Progenitor cell of endocrine pancreas (in vitro differentiated cells): Measurements from ENCODE around the gene LSM7. TPM values are rescaled to one million over a fixed set of nuclear protein-coding genes. Genes with fewer than 3 reads are reported as not detected.

Experiments used
- DNase-seq: peaks from one replicate; pipeline ENCODE4 v3.0.0; 2021; ENCODE audit warnings: low spot score; ENCODE audit not compliant: unreplicated experiment
- H3K27ac Mint-ChIP-seq: 2 replicates; pipeline ENCODE4 v1.8.0; 2021; ENCODE audit warnings: mild to moderate bottlenecking, moderate library complexity, mixed read lengths
- H3K27me3 Mint-ChIP-seq: 2 replicates; pipeline ENCODE4 v1.8.0; 2021; ENCODE audit warnings: mixed read lengths
- H3K36me3 Mint-ChIP-seq: 2 replicates; pipeline ENCODE4 v1.8.0; 2022; ENCODE audit warnings: mixed read lengths; ENCODE audit not compliant: insufficient read depth
- H3K4me1 Mint-ChIP-seq: 2 replicates; pipeline ENCODE4 v1.8.0; 2021; ENCODE audit warnings: low read depth, mixed read lengths
- H3K4me3 Mint-ChIP-seq: 2 replicates; pipeline ENCODE4 v1.8.0; 2021; ENCODE audit warnings: low read depth, mild to moderate bottlenecking, moderate library complexity, mixed read lengths
- H3K9me3 Mint-ChIP-seq: 2 replicates; pipeline ENCODE4 v1.8.0; 2021; ENCODE audit warnings: low read depth, mixed read lengths
- CTCF ChIP-seq: fragments of 200-600 bp; sonication (generic); IDR thresholded peaks from one replicate; pipeline ENCODE4 v1.5.0; 2021; ENCODE audit warnings: antibody characterized with exemption, mild to moderate bottlenecking; ENCODE audit not compliant: unreplicated experiment
- total RNA-seq: library from RNA; stranded (reverse); gene quantifications from 2 replicates; pipeline ENCODE4 v1.2.1, GENCODE V29; 2021

Gene LSM7
- total RNA-seq, 1 donor from 2014 or later, result 126 TPM

GRCh38 chr19:2274185-2274711 is 54.1 kb downstream of the LSM7 start:
- peaks cover 15% of the 10 kb centered on the region for H3K4me1 Mint-ChIP-seq
- no peak for TF ChIP-seq CTCF
- H3K9me3 Mint-ChIP-seq, result no peaks in the 10 kb centered on the region
- no peak for DNase-seq
- H3K27me3 Mint-ChIP-seq, result no peaks in the 10 kb centered on the region
- H3K36me3 Mint-ChIP-seq, result peaks cover 15% of the 10 kb centered on the region
- no peak overlapping the region for H3K4me3 Mint-ChIP-seq
- peak overlapping the region; percentile 90 for H3K27ac Mint-ChIP-seq

- DNase-seq, result peak; percentile 88
- Mint-ChIP-seq H3K27me3 (no peaks in the 10 kb centered on the region), H3K9me3 (no peaks in the 10 kb centered on the region), H3K36me3 (peaks cover 15% of the 10 kb centered on the region), H3K27ac (peak overlapping the region; percentile 90), H3K4me3 (peak overlapping the region; percentile 62), H3K4me1 (peaks cover 15% of the 10 kb centered on the region)
- peak; percentile 98 for TF ChIP-seq CTCF
Observed at GRCh38 chr19:2273356-2274184, 54.8 kb downstream of the LSM7 start.

Other genes starting within 250 kb of the LSM7 start
- 33.2 and 38.5 TPM in 2 replicates for gene MOB3A, start 232.3 kb downstream of the LSM7 start, total RNA-seq
- 15.9 and 16.5 TPM in 2 replicates for gene IZUMO4, start 231.7 kb downstream of the LSM7 start, total RNA-seq
- gene AP3D1, start 177.0 kb downstream of the LSM7 start, total RNA-seq, result 123 and 131 TPM in 2 replicates
- gene DOT1L, start 164.7 kb downstream of the LSM7 start, total RNA-seq, result 102 and 106 TPM in 2 replicates
- 116 and 119 TPM in 2 replicates for gene PLEKHJ1, start 92.3 kb downstream of the LSM7 start, total RNA-seq
- 152 and 156 TPM in 2 replicates for gene SF3A2, start 91.8 kb downstream of the LSM7 start, total RNA-seq
- 58.4 and 71.3 TPM in 2 replicates for gene AMH, start 79.3 kb downstream of the LSM7 start, total RNA-seq
- 1.00 and 1.6 TPM in 2 replicates for gene JSRP1, start 72.2 kb downstream of the LSM7 start, total RNA-seq
- gene PEAK3, start 46.4 kb downstream of the LSM7 start, total RNA-seq, result not detected in 2 replicates
- 0.13 and 0.17 TPM in 2 replicates for gene LINGO3, start 20.4 kb downstream of the LSM7 start, total RNA-seq
- 148 and 153 TPM in 2 replicates for gene SPPL2B, start 98 bp upstream of the LSM7 start, total RNA-seq
- gene TMPRSS9, start 31.7 kb upstream of the LSM7 start, total RNA-seq, result not detected in 2 replicates
- gene TIMM13, start 99.0 kb upstream of the LSM7 start, total RNA-seq, result 108 and 110 TPM in 2 replicates
- gene LMNB2, start 128.4 kb upstream of the LSM7 start, total RNA-seq, result 90.0 and 93.6 TPM in 2 replicates
- 4.9 and 5.1 TPM in 2 replicates for gene GADD45B, start 147.5 kb upstream of the LSM7 start, total RNA-seq